ENCODE measurements around the gene MOB1A. TPM values are rescaled to one million over a fixed set of nuclear protein-coding genes. Genes with fewer than 3 reads are reported as not detected.

Gene MOB1A
- polyA plus RNA-seq, 1 donor: 41.3 TPM

DNA sequence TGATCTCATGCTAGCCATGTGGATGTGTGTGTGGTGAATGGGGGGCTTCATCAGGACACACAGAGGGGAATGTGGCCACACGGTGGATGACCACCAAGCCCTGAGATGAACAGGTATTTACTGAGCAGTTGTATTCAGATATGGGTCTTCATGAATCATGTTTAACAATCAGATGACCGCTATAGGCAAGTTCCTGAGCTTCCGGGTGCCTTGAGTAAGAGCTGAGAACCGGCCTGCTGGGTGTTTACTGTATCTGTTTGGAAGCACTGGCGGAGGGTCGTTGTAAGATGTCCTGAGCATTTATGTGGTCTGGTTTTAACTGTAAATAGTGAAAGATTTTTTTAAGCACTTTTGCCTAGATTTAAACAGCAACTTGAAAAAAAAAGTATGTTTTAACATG is 74.9 kb downstream of the MOB1A start:
- no peak for DNase-seq

Other genes with a start within 250 kb of the MOB1A start
- 11.4 TPM for gene TET3, start 194.0 kb downstream of the MOB1A start, polyA plus RNA-seq (ENCODE audit: insufficient read length)
- gene BOLA3, start 31.0 kb downstream of the MOB1A start, polyA plus RNA-seq (ENCODE audit: insufficient read length): 23.7 TPM
- 23.1 TPM for gene MTHFD2, start 19.7 kb upstream of the MOB1A start, polyA plus RNA-seq (ENCODE audit: insufficient read length)
- 2.9 TPM for gene SLC4A5, start 164.5 kb upstream of the MOB1A start, polyA plus RNA-seq (ENCODE audit: insufficient read length)
- gene DCTN1, start 201.4 kb upstream of the MOB1A start, polyA plus RNA-seq (ENCODE audit: insufficient read length): 114 TPM
- gene C2orf81, start 242.7 kb upstream of the MOB1A start, polyA plus RNA-seq (ENCODE audit: insufficient read length): 2.7 TPM
- 9.9 TPM for gene WDR54, start 242.9 kb upstream of the MOB1A start, polyA plus RNA-seq (ENCODE audit: insufficient read length)

Data from hindlimb muscle (tissue), 1 donor.